Stimulated activated CD8-positive, alpha-beta memory T cell treated with anti-CD3 and anti-CD28 coated beads, Interleukin-2, amount 100 ng/mL, for 48 hours (primary cell): Measurements from ENCODE around the gene COL4A1.

ENCODE experiments used
- DNase-seq, 2 donors: peaks; one replicate each; pipeline ENCODE4 v3.0.0-alpha.2; 2020; ENCODE audit warnings: low read depth in 2 of 2

The COL4A1 gene

GRCh38 chr13:110274687-110275086 lies 32.3 kb downstream of the COL4A1 start:
- DNase-seq, result no peak

GRCh38 chr13:110273254-110273653 lies 33.7 kb downstream of the COL4A1 start:
- DNase-seq, result no peak

DNA sequence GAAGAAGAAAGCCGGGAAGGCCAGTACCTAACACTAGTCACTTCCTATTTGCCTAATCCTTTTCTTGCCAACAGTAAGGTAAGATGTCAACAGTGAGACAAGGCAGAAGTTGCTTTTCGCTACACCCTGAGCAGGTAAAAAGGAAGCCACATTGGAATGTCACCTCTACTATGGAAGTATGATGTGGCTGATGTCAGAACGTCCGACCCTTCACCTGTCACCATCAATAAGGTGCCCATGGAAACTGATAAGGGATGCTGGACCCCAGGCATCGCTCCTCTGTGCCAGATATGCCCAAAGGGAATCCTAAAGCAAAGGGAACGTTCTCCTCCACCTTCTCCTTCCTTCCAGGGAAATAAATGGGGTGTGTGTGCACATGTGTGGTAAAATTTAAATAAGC lies 34.3 kb downstream of the COL4A1 start:
- no peak for DNase-seq

GRCh38 chr13:110272227-110272626 lies 34.7 kb downstream of the COL4A1 start:
- no peak for DNase-seq

- no peak for DNase-seq
These were observed 35.6 kb downstream of the COL4A1 start for GRCh38 chr13:110271313-110271712.

GRCh38 chr13:110270507-110270906 lies 36.5 kb downstream of the COL4A1 start:
- DNase-seq, result no peak

GRCh38 chr13:110269509-110270185 lies 37.3 kb downstream of the COL4A1 start:
- DNase-seq, result no peak

DNA sequence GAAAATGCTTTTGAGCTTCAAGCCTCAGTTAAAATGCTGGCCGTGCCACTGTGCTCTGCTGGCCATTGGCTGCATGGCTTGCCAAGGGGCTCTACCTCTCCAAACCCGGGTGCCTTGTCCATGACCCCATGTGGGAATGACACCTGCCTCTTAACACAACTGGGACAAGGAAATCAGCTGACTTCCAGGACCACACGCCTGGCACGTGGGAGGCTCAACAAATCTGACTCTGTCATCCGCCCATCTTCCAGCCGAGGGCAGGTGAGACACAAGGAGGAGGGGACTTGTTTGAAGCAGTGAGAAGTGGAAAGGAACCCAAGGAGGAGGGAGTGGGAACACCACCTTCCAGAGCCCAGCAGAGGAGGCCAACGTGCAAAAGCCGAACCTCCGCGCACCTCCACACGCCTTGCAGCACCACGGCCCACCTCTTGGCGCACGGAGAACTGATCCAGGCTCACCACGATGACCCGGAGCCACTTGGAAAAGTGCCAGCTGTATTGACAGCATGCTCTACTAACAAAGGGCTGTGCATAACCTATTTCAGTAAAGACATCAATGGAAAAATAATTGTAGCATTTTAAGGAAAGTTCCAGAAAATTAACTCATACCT lies 38.3 kb downstream of the COL4A1 start:
- no peak for DNase-seq

DNA sequence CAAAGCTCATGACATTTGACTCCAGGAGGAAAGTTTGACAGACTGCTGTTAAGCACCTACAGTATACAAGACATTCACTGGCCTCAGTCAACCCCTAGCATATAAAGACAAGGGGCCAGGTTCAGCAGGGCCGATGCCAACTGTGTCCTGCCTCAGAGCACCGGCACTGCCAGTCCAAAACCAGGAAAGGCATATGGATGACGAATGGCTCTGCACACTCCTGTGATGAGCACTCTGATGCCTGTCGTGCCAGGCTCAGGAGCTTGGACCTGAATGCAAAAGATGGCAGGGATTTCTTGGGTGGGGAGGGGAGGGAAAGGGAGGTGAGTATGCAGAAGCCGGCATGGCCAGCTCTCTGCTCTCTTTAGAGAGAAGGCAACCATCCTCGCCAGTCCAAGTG lies 38.9 kb downstream of the COL4A1 start:
- DNase-seq, result no peak

DNA sequence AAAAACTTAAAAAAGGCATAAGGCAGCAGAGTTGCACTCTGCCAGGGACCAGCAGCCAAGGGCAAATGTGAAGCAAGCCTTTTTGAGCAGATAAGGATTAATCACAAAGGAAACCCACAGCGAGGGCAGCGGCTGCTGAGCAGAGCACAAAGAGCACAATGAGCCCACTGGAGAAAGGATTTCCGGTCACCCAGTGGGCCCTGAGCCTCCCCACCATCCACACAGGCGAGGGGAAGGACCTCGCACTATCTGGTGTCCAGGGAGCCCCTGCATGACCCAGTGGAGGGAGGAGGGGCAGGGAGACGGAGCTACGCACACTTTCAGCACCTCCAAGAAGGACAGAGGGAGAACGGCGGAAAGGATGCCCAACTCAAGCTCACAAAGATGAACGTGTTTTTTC lies 40.0 kb downstream of the COL4A1 start:
- DNase-seq, result no peak

DNA sequence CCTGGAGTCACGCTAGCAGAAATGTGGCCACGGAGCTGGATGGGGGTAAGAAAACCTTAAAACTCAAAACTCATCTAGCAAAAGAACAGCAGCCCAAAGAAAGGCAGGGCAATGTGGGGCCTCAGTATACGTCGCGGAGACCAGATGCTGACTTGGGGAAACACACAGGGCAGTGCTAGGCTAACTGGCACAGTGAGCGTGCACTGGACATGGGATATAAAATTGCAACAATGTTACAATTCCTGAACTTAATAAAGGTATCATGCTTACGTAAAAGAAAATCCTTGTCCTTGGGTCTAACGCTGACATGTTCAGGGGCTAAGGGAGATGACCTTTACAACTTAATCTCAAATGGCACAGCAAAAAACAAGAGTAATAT lies 40.5 kb downstream of the COL4A1 start:
- DNase-seq, result no peak

- DNase-seq, result no peak
These were observed 41.1 kb downstream of the COL4A1 start for GRCh38 chr13:110265682-110266430.

DNA sequence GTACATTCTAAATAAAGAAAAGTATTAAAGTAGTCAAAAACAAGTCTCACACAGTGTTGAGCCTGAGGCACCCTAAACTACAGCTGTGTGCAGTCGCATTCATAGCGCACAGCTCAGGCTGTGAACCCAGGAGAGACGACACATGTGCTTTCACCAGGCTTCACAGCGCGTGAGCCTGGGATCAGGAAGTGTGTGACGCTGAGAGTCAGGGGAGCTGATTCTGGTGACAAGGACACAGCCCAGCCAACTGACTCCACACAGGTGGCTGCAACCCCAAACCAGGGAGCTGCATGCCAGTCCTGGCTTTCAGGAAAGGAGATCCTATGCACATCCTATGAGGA lies 41.6 kb downstream of the COL4A1 start:
- DNase-seq, result no peak

DNA sequence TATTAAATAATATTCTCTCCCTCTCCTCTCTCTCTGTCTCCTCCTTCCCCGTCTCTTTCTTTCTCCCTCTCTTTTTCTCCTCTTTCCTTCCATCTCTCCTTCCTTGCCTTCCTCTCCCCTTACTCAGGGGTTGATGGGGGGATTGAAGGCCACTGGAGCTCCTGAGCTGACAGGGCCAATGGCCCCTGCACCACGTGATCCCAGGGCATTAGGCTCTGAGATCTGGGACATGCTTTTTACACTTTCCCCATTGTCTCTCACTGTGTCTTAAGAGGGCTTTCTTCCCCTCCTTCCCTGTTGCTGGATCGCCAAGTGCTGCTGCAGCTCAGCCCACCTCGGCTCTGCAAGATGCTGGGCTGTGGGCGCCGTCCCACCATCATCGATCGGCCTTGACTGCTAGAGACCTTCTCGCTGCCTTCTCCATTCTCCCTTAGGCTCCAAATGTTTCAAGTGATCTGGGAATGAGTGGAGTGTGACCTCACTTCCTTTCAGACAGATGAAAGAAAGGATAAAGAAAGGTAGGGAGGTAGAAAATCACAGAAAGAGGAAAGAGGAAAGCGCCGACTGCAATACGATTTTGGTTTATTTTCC lies 42.2 kb downstream of the COL4A1 start:
- no peak for DNase-seq

DNA sequence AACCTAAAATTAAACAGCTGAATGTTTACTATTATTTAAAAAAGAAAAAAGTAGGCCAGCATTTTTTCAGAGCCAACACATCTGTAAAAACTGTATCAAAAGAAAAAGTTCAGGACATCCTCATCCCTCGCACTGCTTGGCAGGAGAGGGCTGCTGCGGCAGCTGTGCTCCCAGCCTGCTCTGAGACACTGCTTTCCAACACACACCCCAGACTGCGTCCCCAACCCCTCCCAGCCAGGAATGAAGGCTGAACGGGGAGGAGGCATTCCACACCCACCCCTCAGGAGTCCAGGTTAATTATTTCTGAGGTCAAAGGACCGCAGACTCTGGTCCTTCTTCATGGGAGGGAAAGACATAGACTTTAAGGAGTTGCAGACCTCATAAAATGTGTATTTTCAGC lies 43.1 kb downstream of the COL4A1 start:
- no peak for DNase-seq

DNA sequence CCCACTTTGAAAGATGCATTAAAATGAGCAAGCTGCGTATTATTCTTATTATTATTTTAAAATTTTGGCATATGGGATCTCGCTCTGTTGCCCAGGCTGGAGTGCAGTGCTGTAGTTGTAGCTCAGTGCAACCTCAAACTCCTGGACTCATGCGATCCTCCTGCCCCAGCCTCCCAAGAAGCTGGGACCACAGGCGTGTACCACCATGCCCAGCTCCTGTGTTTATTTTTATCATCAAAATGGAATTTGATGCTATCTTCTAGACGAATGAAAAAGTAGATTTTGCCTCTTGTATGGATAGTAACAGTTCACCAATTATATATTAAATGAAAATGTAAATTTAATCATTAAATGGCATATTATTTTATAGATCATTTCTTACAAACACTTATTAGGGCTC lies 43.6 kb downstream of the COL4A1 start:
- DNase-seq, result no peak

DNA sequence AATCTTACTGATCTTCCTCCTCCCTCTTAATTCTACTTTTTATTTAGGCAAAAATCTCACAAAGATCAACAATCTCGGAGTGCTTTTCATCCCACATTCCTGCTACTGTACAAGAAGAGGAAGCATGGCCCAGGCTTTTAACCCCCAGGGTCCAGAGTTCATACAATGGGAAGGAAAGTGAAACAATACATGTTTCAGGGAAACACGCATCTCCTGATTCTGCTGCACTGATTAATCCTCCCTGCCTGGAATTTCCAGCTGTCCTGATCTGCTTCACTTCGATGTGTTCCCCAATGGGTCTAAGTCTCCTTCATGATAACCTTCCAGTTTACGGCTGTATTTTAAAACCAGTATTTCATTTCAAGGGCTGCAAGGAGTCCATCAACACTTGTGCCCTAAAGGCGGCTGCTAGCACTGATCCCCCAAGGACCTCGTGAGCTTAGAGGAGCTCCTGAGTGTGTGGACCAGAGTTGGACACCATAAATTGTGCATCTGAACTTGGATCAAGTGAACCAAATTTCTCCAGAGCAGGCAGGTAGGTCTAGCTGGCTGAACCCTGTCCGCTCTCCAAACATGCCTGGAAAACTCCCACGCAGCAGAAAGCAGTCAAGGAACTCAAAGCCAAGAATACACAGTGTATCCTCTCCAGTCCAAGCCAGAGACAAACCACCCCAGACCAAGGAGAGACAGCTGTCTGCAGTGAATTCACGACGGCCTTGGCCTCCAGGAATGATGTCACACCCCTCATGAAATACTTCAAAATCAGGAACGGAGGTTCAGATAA lies 44.3 kb downstream of the COL4A1 start:
- no peak for DNase-seq

DNA sequence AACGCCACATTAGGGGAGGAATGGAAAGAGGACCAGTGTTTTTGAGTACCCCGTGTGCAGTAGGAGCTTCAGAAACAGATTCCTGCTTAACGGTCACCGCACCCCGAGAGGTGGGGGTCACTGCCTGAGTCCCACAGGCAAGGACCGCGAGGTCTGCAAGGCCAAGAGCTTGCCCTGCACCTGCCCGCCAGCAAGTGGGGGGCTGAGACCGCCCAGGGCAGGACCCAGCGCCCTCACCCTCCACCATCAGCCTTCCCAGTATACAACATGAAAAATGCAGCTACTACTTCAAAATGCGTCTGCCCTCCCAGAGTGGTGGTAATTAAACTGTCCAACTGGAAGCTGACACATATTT lies 44.9 kb downstream of the COL4A1 start:
- DNase-seq, result no peak

- DNase-seq, result no peak
These were observed 45.5 kb downstream of the COL4A1 start for GRCh38 chr13:110261166-110262081.

DNA sequence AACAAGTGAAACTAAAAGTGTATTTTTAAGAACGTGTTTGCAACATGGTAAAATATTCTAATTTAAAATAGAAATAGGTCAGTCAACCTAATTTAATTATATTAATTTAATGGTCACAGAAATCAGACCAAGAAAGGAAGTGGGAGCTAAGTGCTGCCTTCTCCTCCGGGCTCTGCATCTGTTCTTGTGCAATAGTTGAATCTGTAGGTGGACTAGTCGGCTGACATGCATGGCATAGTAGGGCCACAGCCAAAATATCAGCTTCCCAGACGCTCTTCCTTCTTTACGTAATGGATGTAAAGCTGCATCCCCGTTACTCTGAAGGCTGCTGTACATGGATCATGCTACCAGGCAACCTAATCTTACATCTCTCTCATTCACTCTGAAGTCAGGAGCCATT lies 47.3 kb downstream of the COL4A1 start:
- no peak for DNase-seq
